ENCODE data around the gene SLC25A6.
"Not testable (repeated sequence)": the region's sequence is repeated elsewhere in the genome, so short reads cannot be mapped to it uniquely, and the experiment has no call there.

Gene SLC25A6

DNA sequence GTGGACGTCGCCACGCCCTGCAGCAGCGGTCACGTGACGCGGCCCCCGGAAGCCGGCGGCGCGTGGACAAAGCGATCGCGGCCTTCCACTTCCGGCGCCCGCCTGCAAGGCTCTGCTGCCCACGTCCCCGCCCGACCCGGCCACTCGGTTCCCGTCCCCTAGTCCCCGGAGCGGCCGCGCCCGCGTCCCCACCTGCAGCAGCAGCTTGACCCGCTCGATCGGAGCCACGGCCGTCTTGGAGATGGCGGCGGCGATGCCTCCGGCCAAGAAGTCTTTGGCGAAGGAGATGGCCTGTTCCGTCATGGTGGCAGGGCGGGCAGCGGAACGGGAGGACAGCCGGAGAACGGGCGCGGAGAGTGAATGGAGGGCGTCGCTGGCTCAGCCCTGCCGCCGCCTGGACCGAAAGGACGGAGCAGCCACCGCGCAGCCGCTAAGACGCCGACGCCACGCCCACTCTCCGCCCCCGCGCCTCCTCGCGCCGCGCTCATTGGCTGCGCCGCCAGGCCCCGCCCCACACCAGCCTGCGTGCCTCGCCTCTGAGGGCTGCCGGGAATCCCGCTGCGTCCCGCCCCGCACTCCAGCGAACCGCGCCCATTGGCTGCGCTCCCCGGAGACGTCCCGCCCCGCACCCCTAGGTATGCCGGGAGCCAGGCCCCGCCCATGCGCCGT, at the start of gene SLC25A6:
TSS of gene SLC25A6 (minus strand) at position 407 of the 669 bp plus-strand sequence. CDS start at position 303, 104 bp downstream.
- peak; percentile 99 to 100 for DNase-seq (ENCODE audit: low read depth in 2 of 2)

DNA sequence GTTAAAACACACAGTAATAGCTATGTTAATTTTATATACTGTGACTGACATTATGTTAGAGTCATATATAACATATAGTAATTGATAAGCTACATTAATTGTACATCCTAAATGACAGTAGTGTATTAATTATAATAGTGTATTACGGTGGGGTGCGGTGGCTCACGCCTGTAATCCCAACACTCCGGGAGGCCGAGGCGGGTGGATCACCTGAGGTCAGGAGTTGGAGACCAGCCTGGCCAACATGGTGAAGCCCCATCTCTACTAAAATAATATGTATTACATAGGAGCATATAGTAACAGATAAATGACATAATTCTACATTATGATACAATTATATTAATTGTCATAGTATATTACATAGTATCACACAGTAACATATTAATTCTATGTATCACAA, 48.6 kb upstream of the SLC25A6 start:
- no peak for DNase-seq (ENCODE audit: low read depth in 2 of 2)

DNA sequence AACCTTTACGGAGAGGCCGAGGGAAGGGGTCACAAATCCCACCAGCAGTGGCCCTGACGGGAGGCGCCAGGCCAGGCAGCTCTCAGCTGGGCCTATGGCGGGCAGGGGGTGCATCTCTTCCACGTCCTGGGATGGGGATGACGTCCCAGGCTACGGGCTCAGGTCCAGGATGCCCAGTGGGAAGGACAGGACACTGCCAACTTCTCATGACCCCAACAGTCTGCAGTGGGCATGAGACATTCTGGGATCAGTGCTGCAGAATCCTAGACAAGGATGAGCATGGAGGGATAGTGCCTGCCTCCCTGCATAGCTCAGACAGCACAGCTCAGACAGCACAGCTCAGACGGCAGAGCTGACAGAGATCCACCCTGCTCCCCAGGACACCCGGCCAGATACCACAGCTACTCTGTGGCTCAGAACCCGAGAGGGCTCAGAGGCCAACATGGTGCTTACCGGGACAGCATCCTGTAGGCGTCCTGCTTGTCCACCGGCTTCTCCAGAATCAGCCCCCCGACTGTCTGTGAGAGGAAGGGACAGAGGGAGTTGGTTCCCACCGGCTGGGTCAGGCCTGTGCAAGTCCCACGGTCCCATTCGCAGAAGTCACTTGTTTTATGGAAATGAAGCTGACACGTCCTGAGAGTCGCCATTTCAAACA, 43.5 kb upstream of the SLC25A6 start:
- DNase-seq (ENCODE audit: low read depth in 2 of 2): no peak

DNA sequence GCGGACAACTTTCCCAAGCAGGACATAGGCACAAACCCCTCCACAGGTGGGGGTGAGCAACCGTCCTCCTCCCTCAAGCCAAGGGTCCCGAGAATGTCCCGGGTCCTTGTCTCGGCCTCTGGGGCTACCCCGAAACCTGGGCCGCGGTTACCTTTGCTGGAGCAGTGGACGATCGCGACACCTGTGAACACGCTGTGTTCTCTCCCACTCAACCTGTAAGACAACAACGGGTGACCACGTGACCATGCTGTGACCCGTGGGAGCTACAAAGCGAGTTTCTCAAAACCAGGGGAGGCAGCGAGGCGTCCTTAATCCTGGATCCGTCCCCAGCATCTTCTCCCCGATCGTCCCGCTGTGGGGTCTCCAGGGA, 42.9 kb upstream of the SLC25A6 start:
- no peak for DNase-seq (ENCODE audit: low read depth in 2 of 2)

DNA sequence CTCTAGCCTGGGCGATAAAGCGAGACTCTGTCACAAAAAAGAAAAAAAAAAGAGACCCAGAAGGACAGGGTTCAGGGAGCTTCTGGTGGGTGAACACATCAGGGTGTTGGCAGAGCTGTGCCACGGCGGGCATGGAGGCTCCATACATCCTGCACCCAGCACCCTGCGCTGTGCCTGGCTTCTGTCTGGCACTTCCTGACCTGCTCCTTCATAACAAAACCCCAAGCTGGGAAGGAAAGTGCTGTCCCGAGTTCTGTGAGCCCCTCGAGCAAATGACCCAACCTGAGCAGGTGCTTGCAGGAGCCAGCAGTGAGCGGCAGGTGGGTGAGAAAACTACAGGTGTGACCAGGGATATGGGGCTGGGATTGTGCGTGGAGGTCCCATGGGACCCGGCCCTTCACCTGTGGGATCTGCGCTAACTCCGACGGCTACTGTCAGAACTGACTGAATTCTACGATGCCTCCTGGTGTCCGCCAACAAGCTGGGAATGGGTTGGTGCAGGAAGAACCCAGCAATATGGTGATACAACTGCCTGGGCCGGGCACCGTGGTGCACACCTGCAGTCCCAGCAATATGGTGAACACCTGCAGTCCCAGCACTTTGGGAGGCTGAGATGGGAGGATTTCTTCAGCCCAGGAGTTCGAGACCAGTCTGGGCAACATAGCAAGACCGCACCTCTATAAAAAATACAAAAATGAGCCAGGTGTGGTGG, 41.9 kb upstream of the SLC25A6 start:
- no peak for DNase-seq (ENCODE audit: low read depth in 2 of 2)

DNA sequence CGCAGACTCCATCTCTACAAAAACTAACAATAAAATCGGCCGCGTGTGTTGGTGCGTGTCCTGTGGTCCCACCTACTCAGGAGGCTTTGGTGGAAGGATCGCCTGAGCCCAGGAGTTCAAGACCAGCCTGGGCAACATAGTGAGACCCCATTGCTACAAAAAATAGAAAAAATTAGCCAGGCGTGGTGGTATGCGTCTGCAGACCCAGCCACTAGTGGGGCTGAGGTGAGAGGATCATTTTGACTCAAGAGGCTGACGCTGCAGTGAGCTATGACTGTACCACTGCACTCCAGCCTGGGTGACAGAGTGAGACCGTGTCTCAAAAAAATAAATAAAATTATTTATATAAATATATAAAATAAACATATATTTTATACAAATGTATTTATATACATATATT, 38.5 kb upstream of the SLC25A6 start:
- no peak for DNase-seq (ENCODE audit: low read depth in 2 of 2)

DNA sequence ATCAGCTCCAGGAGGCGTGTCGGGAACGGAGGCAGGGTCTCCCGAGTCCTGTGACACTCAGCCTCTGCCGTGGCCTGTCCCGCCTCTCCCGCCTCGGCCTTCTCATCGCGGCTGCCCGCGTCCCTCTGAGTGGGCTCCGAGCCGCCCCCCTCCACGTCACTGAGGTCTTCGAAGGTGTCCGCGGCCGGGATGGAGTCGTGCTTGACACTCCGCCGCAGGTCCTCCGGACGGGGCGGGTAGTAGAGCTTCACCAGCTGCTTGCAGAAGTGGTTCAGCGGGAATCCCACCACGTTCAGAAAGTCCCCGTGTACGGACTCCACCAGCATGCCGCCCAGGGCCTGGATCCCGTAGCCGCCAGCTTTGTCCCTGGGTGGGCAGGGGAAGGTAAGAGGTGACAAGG, 35.8 kb upstream of the SLC25A6 start:
- DNase-seq (ENCODE audit: low read depth in 2 of 2): no peak

DNA sequence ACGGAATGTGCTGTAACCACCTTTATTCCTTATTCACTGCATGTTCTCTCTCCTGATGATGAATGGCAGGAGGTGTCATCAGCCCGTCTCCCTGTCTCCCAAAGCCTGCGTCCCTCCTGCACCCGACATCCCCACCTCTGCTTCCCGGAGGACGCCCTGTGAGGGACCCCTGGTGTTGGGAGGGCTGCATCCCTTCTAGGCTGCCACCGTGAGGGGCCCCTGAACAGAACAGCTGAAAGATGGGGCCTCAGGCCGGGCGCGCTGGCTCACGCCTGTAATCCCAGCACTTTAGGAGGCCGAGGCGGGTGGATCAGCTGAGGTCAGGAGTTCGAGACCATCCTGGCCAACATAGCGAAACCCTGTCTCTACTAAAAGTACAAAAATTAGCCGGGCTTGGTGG, 34.4 kb upstream of the SLC25A6 start:
- not testable (repeated sequence) for DNase-seq (ENCODE audit: low read depth in 2 of 2)

DNA sequence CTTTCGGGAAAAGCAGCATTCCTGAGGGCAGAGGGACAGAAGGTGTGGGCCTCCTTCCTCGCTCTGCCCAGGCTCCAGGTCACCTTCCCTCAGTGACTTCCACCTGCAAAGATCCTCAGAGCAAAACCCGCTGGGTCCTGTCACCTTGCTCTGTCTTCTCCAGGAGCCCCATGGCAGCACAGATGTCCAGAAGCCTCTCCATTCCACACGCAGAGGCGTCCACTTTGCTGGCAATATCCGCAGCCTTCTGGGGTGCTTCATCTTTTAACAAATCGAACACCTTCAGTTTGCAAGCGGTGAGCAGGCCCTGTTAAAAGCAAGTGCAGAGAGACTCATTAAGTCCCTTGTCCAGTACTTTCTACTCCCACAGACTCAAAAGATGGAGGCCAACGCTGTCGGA, 33.5 kb upstream of the SLC25A6 start:
- no peak for DNase-seq (ENCODE audit: low read depth in 2 of 2)

DNA sequence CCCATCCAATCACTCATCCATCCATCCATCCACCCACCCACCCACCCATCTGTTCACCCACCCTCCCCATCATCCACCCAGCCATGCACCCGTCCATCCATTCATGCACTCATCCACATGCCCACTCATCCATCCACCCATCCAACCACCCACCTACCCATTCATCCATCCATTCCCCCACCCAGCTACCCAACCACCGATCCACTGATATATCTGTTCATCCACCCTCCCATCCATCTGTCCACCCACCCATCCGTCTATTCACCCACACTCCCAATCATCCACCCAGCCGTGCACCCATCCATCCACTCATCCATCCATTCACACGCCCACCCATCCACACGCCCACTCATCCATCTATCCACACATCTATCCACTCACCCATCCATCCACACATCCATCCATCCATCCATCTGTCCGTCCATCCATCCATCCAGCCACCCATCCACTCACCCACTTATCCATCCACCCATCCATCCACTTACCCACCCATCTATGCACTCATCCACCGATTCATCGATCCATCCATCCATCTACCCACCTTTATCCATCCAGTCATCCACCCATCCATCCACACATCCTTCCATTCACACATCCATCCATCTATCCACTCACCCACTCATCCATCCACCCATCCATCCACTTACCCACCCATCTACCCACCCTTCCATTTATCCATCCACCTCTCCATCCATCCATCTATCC, 32.4 kb upstream of the SLC25A6 start:
- DNase-seq (ENCODE audit: low read depth in 2 of 2): no peak

DNA sequence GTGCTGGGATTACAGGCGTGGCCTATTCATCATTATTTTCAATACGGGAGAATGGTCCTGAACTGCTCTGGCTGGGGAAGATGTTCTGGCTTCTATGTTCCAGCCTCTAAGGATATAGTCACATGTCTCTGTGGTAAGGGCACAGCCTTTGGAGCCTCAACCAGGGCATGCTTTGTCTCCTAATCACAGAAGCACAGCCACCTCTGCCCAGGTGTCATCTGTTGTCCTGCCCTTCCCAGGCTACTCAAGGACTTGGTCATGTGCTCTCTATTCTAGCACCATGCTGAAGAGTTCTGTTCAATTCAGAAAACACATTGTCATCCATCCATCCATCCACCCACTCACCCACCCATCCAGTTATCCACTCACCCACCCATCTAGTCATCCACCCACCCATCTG, 31.3 kb upstream of the SLC25A6 start:
- DNase-seq (ENCODE audit: low read depth in 2 of 2): no peak

DNA sequence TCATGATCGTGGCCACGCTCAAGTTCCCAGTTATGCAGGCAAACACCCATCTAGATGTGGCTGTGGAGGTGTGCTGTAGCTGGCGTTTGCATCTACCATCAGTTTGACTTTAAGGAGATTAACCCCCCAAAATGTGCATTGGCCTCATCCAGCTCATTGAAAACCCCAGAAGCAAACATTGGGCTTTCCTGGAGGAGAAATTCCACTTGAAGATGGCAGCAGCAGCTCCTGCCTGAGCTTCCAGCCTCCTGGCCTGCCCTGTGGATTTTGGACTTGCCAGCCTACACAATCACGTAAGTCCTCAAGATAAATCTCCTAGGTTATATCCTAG, 30.2 kb upstream of the SLC25A6 start:
- DNase-seq (ENCODE audit: low read depth in 2 of 2): no peak

DNA sequence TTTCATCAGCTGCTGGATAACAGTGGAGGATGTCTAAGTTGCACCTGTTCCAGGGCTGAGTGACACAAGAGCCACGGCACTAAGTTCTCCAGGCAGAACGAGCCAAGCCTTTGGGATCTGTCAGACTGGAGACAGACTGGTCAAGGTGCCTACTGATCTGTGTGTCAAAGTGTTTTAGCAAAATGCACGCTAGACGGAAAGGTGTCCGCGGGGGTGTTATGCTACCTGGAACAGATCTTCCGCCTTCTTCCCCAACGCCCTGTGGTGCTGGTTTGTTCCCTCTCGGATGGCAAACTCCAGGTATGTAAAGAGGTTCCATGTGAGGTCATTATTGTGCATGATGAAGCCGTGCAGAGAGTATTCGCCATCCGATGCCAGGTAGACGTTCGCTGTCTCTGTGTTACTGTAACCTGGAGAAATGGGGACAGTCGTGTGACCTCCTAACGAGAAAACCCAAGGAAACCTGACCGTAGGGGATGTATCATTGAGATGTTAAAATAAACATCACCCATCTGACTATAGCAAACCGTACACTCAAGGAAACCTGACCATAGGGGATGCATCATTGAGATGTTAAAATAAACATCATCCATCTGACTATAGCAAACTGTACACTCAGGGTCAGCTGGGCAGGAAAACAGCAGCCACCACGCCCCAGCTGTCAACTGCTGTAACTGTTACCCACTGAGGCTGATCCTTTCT, 29.7 kb upstream of the SLC25A6 start:
- no peak for DNase-seq (ENCODE audit: low read depth in 2 of 2)

DNA sequence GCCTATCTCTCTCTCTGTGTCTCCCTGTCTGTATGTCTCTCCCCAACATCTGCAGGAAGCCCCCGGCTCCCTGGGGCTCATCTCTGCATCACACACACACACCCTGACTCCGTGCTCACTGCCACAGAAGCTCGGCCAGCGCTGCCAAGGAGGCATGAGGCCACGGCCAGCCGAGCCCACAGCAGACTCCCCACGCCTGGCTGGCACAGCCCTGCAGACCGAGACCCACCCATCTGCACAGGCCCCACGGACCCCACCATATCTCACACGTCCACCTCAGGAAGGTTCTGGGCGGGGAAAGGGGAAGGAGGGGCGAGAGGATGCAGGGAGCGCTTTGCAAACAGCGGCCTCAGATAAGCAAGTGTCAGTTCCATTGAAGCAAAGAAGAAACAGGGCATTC, 28.5 kb upstream of the SLC25A6 start:
- DNase-seq (ENCODE audit: low read depth in 2 of 2): no peak

DNA sequence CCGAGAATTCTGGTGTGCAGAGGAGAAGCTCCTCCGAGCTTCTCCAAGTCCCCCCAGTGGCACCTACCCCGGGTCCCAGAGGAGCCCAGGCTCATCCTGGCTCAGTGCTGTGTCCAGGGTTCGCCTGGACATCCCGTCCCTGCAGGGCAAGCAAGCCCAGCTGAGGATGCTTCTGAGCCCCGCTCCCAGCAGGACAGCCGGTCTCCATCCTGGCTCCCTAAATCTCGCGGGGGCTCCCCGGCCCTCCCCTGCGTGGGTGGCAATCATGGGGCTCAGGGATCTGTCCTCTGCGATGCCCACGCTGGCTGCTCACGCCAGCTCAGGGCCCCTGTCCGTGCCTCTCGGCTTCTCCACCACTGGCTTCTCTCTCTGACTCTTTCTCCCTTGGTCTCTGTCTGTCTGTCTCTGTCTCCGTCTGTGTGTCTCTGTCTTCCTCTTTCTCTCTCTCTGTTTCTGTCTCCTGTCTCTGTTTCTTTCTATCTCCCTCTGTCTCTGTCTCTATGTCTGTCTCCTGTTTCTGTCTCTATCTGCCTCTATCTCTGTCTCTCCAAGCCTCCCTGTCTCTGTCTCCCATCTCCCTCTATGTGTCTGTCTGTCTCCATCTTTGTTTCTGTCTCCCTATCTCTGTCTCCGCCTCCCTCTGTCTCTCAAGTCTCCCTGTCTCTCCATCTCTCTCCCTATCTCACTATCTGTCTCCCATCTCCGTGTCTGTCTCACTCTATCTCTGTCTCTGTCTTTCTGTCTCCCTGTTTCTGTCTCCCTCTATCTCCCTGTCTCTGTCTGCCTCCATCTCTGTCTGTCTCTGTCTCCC, 27.8 kb upstream of the SLC25A6 start:
- DNase-seq (ENCODE audit: low read depth in 2 of 2): no peak

DNA sequence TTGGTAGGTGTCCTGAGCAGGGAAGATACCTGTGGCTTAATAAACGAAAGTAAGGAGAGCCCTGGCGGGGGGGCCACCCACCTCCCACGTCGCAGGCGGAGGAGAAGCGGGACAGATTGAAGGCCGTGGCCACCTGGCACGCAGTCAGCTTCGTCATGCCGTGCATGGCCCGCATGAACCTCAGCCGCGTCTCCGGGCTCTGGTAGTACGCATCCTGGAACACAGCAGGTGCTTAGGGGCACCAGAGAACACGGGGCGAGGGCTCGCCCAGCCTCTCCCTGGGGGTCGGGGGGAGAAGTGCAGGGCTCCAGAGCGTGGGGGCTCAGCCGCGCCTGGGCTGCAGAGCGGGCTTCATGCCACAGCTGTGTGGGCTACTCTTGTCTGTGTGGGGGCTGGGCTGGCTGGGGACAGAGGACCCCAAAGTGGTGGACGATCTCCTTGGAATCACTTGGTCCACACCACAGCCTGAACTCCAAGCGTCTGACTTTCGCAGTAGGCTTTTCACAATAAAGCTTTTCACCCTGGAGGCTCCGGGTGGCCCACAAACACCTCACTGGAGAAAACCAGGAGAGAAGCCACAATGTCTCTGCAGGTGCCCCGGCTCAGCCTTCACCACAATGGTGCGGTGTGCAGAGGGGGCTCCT, 27.1 kb upstream of the SLC25A6 start:
- no peak for DNase-seq (ENCODE audit: low read depth in 2 of 2)

DNA sequence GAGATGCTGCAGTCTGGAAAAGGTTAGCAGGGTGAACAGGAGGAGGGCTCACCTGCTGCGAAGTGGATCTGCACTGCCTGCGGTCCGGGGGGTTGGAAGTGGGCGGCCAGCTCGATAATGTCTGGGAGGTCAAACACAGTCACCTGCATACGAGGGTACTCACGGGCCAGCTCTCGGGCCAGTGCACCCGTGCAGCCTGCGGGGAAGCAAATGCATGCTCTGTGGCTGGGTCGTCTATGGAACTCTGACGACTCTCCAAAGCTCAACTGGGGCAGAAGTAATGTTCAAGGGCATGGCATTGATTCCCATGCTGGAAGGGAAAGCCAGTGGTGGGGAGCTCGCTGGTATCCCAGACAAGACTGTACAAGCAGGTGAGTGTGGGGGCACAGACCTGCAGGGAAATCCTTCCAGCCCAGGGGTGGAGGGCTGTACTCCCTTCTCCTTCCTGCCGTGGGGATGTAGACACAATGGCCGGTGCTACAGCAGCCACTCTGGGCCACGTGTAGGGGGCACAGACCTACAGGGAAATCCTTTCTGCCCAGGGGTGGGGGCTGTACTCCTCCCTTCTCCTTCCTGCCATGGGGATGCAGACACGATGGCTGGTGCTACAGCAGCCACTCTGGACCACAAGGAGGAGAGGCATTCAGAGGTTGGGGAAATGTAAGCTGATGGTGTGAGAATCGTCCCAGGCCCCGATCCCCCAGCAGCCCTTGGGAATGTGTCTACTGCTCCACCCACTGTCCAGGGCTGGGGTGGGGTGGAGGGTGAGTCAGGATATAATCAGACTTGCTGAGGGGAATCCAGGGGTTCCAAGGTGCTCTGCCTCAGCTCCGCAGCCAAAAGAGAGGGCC, 26.2 kb upstream of the SLC25A6 start:
- DNase-seq (ENCODE audit: low read depth in 2 of 2): no peak

DNA sequence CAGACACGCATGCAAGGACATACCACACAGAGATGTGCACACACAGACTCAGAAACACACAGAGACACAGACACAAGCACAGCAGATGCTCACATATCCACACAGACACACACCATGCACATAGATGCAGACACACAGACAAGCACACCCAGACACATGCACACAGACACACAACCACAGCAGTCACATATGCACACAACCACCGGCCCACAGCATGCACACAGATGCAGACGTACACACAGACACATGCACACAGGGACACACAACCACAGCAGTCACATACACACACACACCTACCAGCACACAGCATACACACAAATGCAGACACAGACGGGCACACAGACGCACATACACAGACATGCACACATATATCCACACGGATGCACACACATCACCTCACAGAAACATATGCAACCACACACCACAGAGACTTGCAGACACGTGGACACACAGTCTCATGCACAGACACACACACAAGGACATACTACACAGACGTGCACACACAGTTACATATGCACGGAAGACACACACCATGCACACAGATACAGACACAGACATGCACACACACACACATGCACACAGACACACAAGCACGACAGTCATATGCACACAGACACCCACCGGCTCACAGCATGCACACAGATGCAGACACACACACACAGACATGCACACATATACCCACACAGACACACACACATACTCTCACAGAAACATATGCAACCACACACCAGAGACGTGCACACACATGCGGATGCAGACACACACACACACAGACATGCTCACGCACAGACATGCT, 25.2 kb upstream of the SLC25A6 start:
- no peak for DNase-seq (ENCODE audit: low read depth in 2 of 2)

DNA sequence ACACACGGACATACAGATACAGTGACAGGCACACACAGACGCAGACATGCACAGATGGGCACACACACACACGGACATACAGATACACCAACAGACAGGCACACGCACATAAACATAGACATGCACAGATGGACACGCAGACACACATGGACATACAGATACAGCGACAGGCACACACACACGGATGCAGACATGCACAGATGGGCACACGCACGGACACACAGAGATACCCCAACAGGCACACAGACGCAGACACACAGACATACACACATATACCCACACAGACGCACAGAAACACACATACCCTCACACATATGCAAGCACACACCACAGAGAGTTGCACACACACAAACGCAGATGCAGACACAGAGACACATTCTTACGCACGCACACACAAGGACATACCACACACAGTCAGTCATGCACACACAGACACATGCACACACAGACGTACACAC, 24.4 kb upstream of the SLC25A6 start:
- DNase-seq (ENCODE audit: low read depth in 2 of 2): no peak
